H1 (cell line): ENCODE results near the gene NRAS. TPM values are rescaled to one million over a fixed set of nuclear protein-coding genes. Genes with fewer than 3 reads are reported as not detected.

ENCODE experiments used
- EP300 ChIP-seq, 2 experiments: IDR thresholded peaks; 1 replicate in 1 of 2; 2 replicates in 1 of 2; pipeline ENCODE4 v1.6.1; 2011 to 2012; ENCODE audit warnings: low read depth in 2 of 2, low read length in 2 of 2, mild to moderate bottlenecking in 2 of 2, borderline replicate concordance in 1 of 2, inconsistent platforms in 1 of 2, moderate library complexity in 1 of 2
- GABPA ChIP-seq: IDR thresholded peaks from 2 replicates; pipeline ENCODE4 v1.6.1; 2011; ENCODE audit warnings: mild to moderate bottlenecking, low read length, moderate library complexity, borderline replicate concordance; ENCODE audit not compliant: insufficient read depth
- GTF2F1 ChIP-seq: IDR thresholded peaks from 2 replicates; pipeline ENCODE4 v1.6.1; 2012; ENCODE audit warnings: low read depth, low read length, improper control_type of control experiment, borderline replicate concordance
- PHF8 ChIP-seq: fragments of 200-600 bp; sonication (generic); conservative IDR thresholded peaks from 2 replicates; pipeline ENCODE4 v1.7.1; 2012; ENCODE audit warnings: low read depth, mild to moderate bottlenecking, inconsistent platforms, low read length, moderate library complexity
- SUZ12 ChIP-seq: fragments of 200-600 bp; sonication (generic); IDR thresholded peaks from 2 replicates; pipeline ENCODE4 v1.6.1; 2012; ENCODE audit warnings: mild to moderate bottlenecking, inconsistent platforms, low read length, moderate library complexity, mixed read lengths
- ZNF274 ChIP-seq: IDR thresholded peaks from 2 replicates; pipeline ENCODE4 v1.7.0; 2012; ENCODE audit warnings: low read length, borderline replicate concordance; ENCODE audit errors: extremely low read depth
- polyA plus RNA-seq, 7 experiments: library from polyadenylated mRNA; depleted of rRNA in 3 of 7; stranded (reverse) in 5 of 7; unstranded in 2 of 7; fragments of >200 nt in 5 of 7; fragments of 200-250 nt in 2 of 7; gene quantifications; 1 replicate in 5 of 7; 2 replicates in 1 of 7; 4 replicates in 1 of 7; pipeline versions ENCODE4 v1.2.1 to v1.2.3, GENCODE V29; 2011 to 2013; ENCODE audit warnings: missing spikeins in 2 of 7, mixed read lengths in 2 of 7
- total RNA-seq: library from RNA; stranded (reverse); fragmentation: NEBNext Ultra II Directional; extraction: Animal tissue kit (Norgen Biotek cat#: 25700); gene quantifications from 2 replicates; pipeline ENCODE4 v1.2.1, GENCODE V29; 2021
- TF ChIP-seq, protein P1 (sequence below): fragments of 300-600 bp; sonication (generic); IDR thresholded peaks from 2 replicates; pipeline ENCODE4 v1.7.1; 2012; ENCODE audit warnings: low read length, moderate library complexity, mild to moderate bottlenecking, inconsistent platforms; ENCODE audit not compliant: insufficient replicate concordance
- TF ChIP-seq, protein P2 (sequence below): IDR thresholded peaks from 2 replicates; pipeline ENCODE4 v1.6.1; 2012; ENCODE audit warnings: low read length, inconsistent platforms

NRAS gene
- total and polyA plus RNA-seq, 2 of the 8 experiments (the other 6 are each of a cell fraction or from before 2014, with no cell fraction given), result 24.5 to 65.1 TPM

DNA sequence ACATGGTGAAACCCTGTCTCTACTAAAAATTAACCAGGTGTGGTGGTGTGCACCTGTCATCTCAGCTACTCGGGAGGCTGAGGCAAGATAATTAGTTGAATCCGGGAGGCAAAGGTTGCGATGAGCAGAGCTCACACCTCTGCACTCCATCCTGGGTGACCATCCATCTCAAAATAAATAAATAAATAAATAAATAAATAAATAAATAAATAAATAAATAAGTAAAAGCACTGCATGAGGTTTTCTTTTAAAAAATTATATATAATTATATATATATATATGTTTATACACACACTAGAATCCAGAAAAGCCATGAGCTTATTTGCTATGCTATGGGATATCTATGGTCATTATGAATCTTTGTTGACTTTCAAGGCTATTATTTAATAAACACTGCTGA, 23.6 kb downstream of the NRAS start (continued):
- TF ChIP-seq, protein P1, sequence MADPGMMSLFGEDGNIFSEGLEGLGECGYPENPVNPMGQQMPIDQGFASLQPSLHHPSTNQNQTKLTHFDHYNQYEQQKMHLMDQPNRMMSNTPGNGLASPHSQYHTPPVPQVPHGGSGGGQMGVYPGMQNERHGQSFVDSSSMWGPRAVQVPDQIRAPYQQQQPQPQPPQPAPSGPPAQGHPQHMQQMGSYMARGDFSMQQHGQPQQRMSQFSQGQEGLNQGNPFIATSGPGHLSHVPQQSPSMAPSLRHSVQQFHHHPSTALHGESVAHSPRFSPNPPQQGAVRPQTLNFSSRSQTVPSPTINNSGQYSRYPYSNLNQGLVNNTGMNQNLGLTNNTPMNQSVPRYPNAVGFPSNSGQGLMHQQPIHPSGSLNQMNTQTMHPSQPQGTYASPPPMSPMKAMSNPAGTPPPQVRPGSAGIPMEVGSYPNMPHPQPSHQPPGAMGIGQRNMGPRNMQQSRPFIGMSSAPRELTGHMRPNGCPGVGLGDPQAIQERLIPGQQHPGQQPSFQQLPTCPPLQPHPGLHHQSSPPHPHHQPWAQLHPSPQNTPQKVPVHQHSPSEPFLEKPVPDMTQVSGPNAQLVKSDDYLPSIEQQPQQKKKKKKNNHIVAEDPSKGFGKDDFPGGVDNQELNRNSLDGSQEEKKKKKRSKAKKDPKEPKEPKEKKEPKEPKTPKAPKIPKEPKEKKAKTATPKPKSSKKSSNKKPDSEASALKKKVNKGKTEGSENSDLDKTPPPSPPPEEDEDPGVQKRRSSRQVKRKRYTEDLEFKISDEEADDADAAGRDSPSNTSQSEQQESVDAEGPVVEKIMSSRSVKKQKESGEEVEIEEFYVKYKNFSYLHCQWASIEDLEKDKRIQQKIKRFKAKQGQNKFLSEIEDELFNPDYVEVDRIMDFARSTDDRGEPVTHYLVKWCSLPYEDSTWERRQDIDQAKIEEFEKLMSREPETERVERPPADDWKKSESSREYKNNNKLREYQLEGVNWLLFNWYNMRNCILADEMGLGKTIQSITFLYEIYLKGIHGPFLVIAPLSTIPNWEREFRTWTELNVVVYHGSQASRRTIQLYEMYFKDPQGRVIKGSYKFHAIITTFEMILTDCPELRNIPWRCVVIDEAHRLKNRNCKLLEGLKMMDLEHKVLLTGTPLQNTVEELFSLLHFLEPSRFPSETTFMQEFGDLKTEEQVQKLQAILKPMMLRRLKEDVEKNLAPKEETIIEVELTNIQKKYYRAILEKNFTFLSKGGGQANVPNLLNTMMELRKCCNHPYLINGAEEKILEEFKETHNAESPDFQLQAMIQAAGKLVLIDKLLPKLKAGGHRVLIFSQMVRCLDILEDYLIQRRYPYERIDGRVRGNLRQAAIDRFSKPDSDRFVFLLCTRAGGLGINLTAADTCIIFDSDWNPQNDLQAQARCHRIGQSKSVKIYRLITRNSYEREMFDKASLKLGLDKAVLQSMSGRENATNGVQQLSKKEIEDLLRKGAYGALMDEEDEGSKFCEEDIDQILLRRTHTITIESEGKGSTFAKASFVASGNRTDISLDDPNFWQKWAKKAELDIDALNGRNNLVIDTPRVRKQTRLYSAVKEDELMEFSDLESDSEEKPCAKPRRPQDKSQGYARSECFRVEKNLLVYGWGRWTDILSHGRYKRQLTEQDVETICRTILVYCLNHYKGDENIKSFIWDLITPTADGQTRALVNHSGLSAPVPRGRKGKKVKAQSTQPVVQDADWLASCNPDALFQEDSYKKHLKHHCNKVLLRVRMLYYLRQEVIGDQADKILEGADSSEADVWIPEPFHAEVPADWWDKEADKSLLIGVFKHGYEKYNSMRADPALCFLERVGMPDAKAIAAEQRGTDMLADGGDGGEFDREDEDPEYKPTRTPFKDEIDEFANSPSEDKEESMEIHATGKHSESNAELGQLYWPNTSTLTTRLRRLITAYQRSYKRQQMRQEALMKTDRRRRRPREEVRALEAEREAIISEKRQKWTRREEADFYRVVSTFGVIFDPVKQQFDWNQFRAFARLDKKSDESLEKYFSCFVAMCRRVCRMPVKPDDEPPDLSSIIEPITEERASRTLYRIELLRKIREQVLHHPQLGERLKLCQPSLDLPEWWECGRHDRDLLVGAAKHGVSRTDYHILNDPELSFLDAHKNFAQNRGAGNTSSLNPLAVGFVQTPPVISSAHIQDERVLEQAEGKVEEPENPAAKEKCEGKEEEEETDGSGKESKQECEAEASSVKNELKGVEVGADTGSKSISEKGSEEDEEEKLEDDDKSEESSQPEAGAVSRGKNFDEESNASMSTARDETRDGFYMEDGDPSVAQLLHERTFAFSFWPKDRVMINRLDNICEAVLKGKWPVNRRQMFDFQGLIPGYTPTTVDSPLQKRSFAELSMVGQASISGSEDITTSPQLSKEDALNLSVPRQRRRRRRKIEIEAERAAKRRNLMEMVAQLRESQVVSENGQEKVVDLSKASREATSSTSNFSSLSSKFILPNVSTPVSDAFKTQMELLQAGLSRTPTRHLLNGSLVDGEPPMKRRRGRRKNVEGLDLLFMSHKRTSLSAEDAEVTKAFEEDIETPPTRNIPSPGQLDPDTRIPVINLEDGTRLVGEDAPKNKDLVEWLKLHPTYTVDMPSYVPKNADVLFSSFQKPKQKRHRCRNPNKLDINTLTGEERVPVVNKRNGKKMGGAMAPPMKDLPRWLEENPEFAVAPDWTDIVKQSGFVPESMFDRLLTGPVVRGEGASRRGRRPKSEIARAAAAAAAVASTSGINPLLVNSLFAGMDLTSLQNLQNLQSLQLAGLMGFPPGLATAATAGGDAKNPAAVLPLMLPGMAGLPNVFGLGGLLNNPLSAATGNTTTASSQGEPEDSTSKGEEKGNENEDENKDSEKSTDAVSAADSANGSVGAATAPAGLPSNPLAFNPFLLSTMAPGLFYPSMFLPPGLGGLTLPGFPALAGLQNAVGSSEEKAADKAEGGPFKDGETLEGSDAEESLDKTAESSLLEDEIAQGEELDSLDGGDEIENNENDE, result no peak
- TF ChIP-seq SUZ12 (no peak), EP300 (IDR thresholded peaks at IDR 0.05; ENCODE audit: borderline replicate concordance in 1 of 2, low read depth in 2 of 2, low read length in 2 of 2) (no peak), ZNF274 (no peak), PHF8 (no peak), GTF2F1 (no peak), GABPA (no peak)
- TF ChIP-seq, protein P2, sequence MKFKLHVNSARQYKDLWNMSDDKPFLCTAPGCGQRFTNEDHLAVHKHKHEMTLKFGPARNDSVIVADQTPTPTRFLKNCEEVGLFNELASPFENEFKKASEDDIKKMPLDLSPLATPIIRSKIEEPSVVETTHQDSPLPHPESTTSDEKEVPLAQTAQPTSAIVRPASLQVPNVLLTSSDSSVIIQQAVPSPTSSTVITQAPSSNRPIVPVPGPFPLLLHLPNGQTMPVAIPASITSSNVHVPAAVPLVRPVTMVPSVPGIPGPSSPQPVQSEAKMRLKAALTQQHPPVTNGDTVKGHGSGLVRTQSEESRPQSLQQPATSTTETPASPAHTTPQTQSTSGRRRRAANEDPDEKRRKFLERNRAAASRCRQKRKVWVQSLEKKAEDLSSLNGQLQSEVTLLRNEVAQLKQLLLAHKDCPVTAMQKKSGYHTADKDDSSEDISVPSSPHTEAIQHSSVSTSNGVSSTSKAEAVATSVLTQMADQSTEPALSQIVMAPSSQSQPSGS, result no peak
